HepG2 (cell line): ENCODE data around the gene WNT3. TPM values are rescaled to one million over a fixed set of nuclear protein-coding genes. Genes with fewer than 3 reads are reported as not detected.

Experiments used
- ATAC-seq: fragments of 200-7000 bp; cut with Tn5 transposase; 3 replicates; pipeline ENCODE4 v1.9.1; 2020; ENCODE audit warnings: mild to moderate bottlenecking, moderate library complexity
- BruUV-seq: library from RNA; stranded (reverse); fragments of 400-500 nt; replicated peaks from 2 replicates; lab custom pipeline; 2021; lab: Mats Ljungman, UMichigan
- CTCF ChIA-PET: fragments of 300-600 bp; formaldehyde crosslinking; extraction: SDS; loops from one replicate; lab custom pipeline; 2021; ENCODE audit warnings: low total read pairs, inconsistent platforms, low intra/inter-chr PET ratio; lab: Yijun Ruan, JAX
- POLR2A ChIA-PET: fragments of 350-600 bp; sonication (Branson Sonifier 250); formaldehyde crosslinking; loops from one replicate; lab custom pipeline; 2020; ENCODE audit warnings: antibody characterized with exemption, inconsistent platforms; lab: Yijun Ruan, JAX
- DNase-seq: peaks from one replicate; pipeline ENCODE4 v3.0.0-alpha.2; 2015; ENCODE audit warnings: low spot score
- FAIRE-seq: peaks from 3 replicates; lab custom pipeline; 2011; peaks lifted over from hg19 to GRCh38; lab: Jason Lieb, UNC
- H2AFZ ChIP-seq: one replicate; pipeline ENCODE4 v1.6.1; 2011; ENCODE audit warnings: low read length, inconsistent platforms
- H3K27ac ChIP-seq: fragments of 300-600 bp; 3 replicates; pipeline ENCODE4 v1.8.0; 2011; ENCODE audit warnings: mixed run types, mild to moderate bottlenecking, mixed read lengths, low read length, inconsistent platforms; ENCODE audit not compliant: insufficient read depth; ENCODE audit errors: extremely low read length
- H3K27me3 ChIP-seq, 2 experiments: fragments of 200-600 bp in 1 of 2; 2 replicates in 1 of 2; 3 replicates in 1 of 2; pipeline versions ENCODE4 v1.6.0 to v1.8.0; 2011; ENCODE audit warnings: low read length in 2 of 2, mild to moderate bottlenecking in 2 of 2, moderate library complexity in 2 of 2, inconsistent platforms in 1 of 2; ENCODE audit not compliant: insufficient read depth in 2 of 2, control insufficient read depth in 1 of 2
- H3K36me3 ChIP-seq, 2 experiments: fragments of 200-600 bp in 1 of 2; replicated peaks in 1 of 2; 2 replicates in 1 of 2; 3 replicates in 1 of 2; pipeline versions ENCODE4 v1.5.1 to v1.8.0; 2011; ENCODE audit warnings: low read length in 2 of 2, inconsistent platforms in 1 of 2; ENCODE audit not compliant: insufficient read depth in 2 of 2, control insufficient read depth in 1 of 2
- H3K4me1 ChIP-seq: 2 replicates; pipeline ENCODE4 v1.5.1; 2012; ENCODE audit warnings: low read length, inconsistent platforms; ENCODE audit not compliant: insufficient read depth
- H3K4me2 ChIP-seq: 2 replicates; pipeline ENCODE4 v1.6.0; 2011; ENCODE audit warnings: low read depth, low read length, inconsistent platforms
- H3K4me3 ChIP-seq, 3 experiments: fragments of 200-600 bp in 1 of 3; sonication (generic), shearing (Covaris generic) in 1 of 3; replicated peaks in 1 of 3; 2 replicates each; pipeline ENCODE4 v1.5.1; 2011 to 2016; ENCODE audit warnings: low read length in 3 of 3, inconsistent platforms in 2 of 3, low read depth in 2 of 3, mild to moderate bottlenecking in 2 of 3, control low read depth in 1 of 3, mixed read lengths in 1 of 3; ENCODE audit not compliant: insufficient read depth in 1 of 3
- H3K79me2 ChIP-seq: one replicate; pipeline ENCODE4 v1.6.1; 2011; ENCODE audit warnings: low read length, inconsistent platforms; ENCODE audit not compliant: insufficient read depth
- H3K9ac ChIP-seq: 2 replicates; pipeline ENCODE4 v1.6.0; 2011; ENCODE audit warnings: mild to moderate bottlenecking, low read depth, low read length, inconsistent platforms; ENCODE audit not compliant: insufficient read depth
- H3K9me3 ChIP-seq: 2 replicates; pipeline ENCODE4 v1.5.1; 2012; ENCODE audit warnings: mild to moderate bottlenecking, low read length
- H4K20me1 ChIP-seq: 2 replicates; pipeline ENCODE4 v1.6.0; 2011; ENCODE audit warnings: inconsistent platforms, mild to moderate bottlenecking, low read length, moderate library complexity; ENCODE audit not compliant: insufficient read depth
- ARID4A ChIP-seq: sonication (generic); formaldehyde crosslinking; IDR thresholded peaks from 2 replicates; pipeline ENCODE4 v1.5.0; 2020; ENCODE audit warnings: mild to moderate bottlenecking, missing genetic modification reagents, borderline replicate concordance
- ATF5 ChIP-seq: sonication (generic); formaldehyde crosslinking; IDR thresholded peaks from 2 replicates; pipeline ENCODE4 v1.4.0; 2020; ENCODE audit warnings: mild to moderate bottlenecking, low read depth, missing genetic modification reagents
- CHD4 ChIP-seq: fragments of 200-600 bp; sonication (generic); IDR thresholded peaks from 2 replicates; pipeline ENCODE4 v1.7.0; 2017; ENCODE audit warnings: mild to moderate bottlenecking, low read length, borderline replicate concordance
- POLR2AphosphoS5 ChIP-seq: IDR thresholded peaks from 2 replicates; pipeline ENCODE4 v1.6.1; 2012; ENCODE audit warnings: low read depth, low read length
- RBM39 ChIP-seq: fragments of 200-400 bp; formaldehyde crosslinking; IDR thresholded peaks from one replicate; pipeline ENCODE4 v1.6.1; 2018; ENCODE audit warnings: antibody characterized with exemption, mild to moderate bottlenecking, low read depth, low read length; ENCODE audit not compliant: poor library complexity, severe bottlenecking
- TRIM24 ChIP-seq: sonication (generic); formaldehyde crosslinking; IDR thresholded peaks from 2 replicates; pipeline ENCODE4 v1.8.0; 2022; ENCODE audit warnings: mild to moderate bottlenecking, missing genetic modification reagents
- ZBTB26 ChIP-seq: IDR thresholded peaks from 2 replicates; pipeline ENCODE4 v1.6.1; 2016; ENCODE audit warnings: missing compliant biosample characterization, missing genetic modification reagents, borderline replicate concordance
- ZNF761 ChIP-seq: sonication (generic); formaldehyde crosslinking; conservative IDR thresholded peaks from 2 replicates; pipeline ENCODE4 v1.4.0; 2020; ENCODE audit warnings: mild to moderate bottlenecking, missing genetic modification reagents
- WGBS: methylation state at CpG from one replicate; pipeline ENCODE4 v1.1.6; 2017; ENCODE audit warnings: low lambda C conversion rate; 5-methylcytosine and 5-hydroxymethylcytosine counted together
- in situ Hi-C: cut with HindIII; loops from 2 replicates; pipeline ENCODE4 v1.10.0; 2017; ENCODE audit warnings: low pct_unique_long_range_greater_than_20kb; ENCODE audit not compliant: extremely low pct_ligation_motif_present
- intact Hi-C: fragments of 100-400 bp; cut with micrococcal nuclease; formaldehyde crosslinking; loops from one replicate; pipeline ENCODE4 v1.10.0; 2022; ENCODE audit not compliant: unreplicated experiment
- polyA plus RNA-seq, 8 experiments: library from polyadenylated mRNA; depleted of rRNA in 3 of 8; stranded (reverse) in 7 of 8; unstranded in 1 of 8; fragments of >200 nt; fragmentation: Illumina TruSeq in 4 of 8; extraction: Trizol in 4 of 8; gene quantifications; 2 replicates each; pipeline versions ENCODE4 v1.2.1 to v1.2.3, GENCODE V29; 2011 to 2016; ENCODE audit warnings: low read depth in 4 of 8, missing spikeins in 1 of 8, mixed read lengths in 1 of 8; ENCODE audit not compliant: insufficient read depth in 1 of 8
- total RNA-seq, 5 experiments: library from RNA; depleted of rRNA; stranded (reverse); fragments of >200 nt; fragmentation: Illumina TruSeq; extraction: Trizol; gene quantifications; 2 replicates each; pipeline ENCODE4 v1.2.3, GENCODE V29; 2016; ENCODE audit warnings: low read depth in 1 of 5

The WNT3 gene
- total and polyA plus RNA-seq, 2 of the 13 experiments (the other 11 are each of a cell fraction or from before 2014, with no cell fraction given), result 8.5 to 10.3 TPM

GRCh38 chr17:46794318-46794717 lies 24.2 kb downstream of the WNT3 start:
- TF ChIP-seq ZNF761 (CRISPR knock-in tag) (no peak), ATF5 (no peak), CHD4 (no peak), POLR2AphosphoS5 (no peak), ARID4A (CRISPR knock-in tag) (no peak), RBM39 (no peak), TRIM24 (CRISPR knock-in tag) (no peak), ZBTB26 (CRISPR knock-in tag) (no peak)
- no peaks in the 10 kb centered on the region for H3K79me2 ChIP-seq
- H3K36me3 ChIP-seq, result no peaks in the 10 kb centered on the region
- in situ Hi-C loops, result no loop called here
- intact Hi-C loops, result no loop called here
- no peak overlapping the region for H3K9ac ChIP-seq
- no peaks in the 10 kb centered on the region for H3K9me3 ChIP-seq
- 31% methylated on average over 5 of the region's 5 CpGs for WGBS
- H3K4me2 ChIP-seq, result no peak overlapping the region
- no peaks in the 10 kb centered on the region for H4K20me1 ChIP-seq
- H2AFZ ChIP-seq, result no peak overlapping the region
- CTCF ChIA-PET, result no interaction called here
- POLR2A ChIA-PET, result no interaction called here
- no peak overlapping the region for H3K4me3 ChIP-seq
- no peak for ATAC-seq
- no peak for FAIRE-seq
- peaks cover 19% of the 10 kb centered on the region for H3K4me1 ChIP-seq
- peaks cover 7 to 66% of the 10 kb centered on the region in 2 experiments for H3K27me3 ChIP-seq
- no TSS peak for BruUV-seq
- no peak for DNase-seq
- H3K27ac ChIP-seq, result no peak overlapping the region
